H1 (cell line): ENCODE results near the gene BRI3BP.

Source experiments
- BRCA1 ChIP-seq: IDR thresholded peaks from 2 replicates; pipeline ENCODE4 v1.6.1; 2012; ENCODE audit warnings: low read depth, low read length, improper control_type of control experiment
- FOSL1 ChIP-seq: IDR thresholded peaks from 2 replicates; pipeline ENCODE4 v1.6.1; 2011; ENCODE audit warnings: mild to moderate bottlenecking, low read depth, low read length, moderate library complexity; ENCODE audit not compliant: insufficient read depth
- TF ChIP-seq, protein P1 (sequence below), 3 experiments: IDR thresholded peaks; 1 replicate in 2 of 3; 2 replicates in 1 of 3; pipeline versions ENCODE4 v1.5.1 to v1.6.1; 2011; ENCODE audit warnings: low read length in 3 of 3, mild to moderate bottlenecking in 3 of 3, inconsistent platforms in 2 of 3, low read depth in 1 of 3, moderate library complexity in 1 of 3; ENCODE audit not compliant: insufficient read depth in 1 of 3; ENCODE audit errors: control extremely low read depth in 1 of 3

DNA sequence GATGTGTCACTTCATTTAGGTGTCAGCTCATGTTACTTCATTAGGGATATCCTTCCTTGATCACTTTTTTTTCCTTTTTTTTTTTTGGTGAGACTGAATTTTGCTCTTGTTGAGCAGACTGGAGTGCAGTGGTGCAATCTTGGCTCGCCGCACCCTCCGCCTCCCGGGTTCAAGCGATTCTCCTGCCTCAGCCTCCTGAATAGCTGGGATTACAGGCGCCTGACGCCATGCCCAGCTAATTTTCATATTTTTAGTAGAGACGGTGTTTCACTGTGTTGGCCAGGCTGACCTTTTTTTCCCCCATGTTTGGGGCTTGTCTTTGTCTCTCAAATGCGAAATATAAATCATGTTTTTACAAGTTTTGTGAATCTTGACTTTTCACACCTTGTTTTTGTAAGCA, 62.1 kb downstream of the BRI3BP start:
- TF ChIP-seq FOSL1: no peak
- TF ChIP-seq, protein P1, sequence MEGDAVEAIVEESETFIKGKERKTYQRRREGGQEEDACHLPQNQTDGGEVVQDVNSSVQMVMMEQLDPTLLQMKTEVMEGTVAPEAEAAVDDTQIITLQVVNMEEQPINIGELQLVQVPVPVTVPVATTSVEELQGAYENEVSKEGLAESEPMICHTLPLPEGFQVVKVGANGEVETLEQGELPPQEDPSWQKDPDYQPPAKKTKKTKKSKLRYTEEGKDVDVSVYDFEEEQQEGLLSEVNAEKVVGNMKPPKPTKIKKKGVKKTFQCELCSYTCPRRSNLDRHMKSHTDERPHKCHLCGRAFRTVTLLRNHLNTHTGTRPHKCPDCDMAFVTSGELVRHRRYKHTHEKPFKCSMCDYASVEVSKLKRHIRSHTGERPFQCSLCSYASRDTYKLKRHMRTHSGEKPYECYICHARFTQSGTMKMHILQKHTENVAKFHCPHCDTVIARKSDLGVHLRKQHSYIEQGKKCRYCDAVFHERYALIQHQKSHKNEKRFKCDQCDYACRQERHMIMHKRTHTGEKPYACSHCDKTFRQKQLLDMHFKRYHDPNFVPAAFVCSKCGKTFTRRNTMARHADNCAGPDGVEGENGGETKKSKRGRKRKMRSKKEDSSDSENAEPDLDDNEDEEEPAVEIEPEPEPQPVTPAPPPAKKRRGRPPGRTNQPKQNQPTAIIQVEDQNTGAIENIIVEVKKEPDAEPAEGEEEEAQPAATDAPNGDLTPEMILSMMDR (IDR thresholded peaks at IDR 0.05; ENCODE audit: control extremely low read depth in 1 of 3, insufficient read depth in 1 of 3, low read depth in 1 of 3, low read length in 3 of 3): no peak
- TF ChIP-seq BRCA1: no peak
